Epithelial cell of esophagus (primary cell): ENCODE data around the gene TAGAP.

ENCODE experiments used
- DNase-seq: peaks from one replicate; pipeline ENCODE4 v3.0.0; 2010; ENCODE audit warnings: low read depth
- H3K4me3 ChIP-seq: 2 replicates; pipeline ENCODE4 v1.5.1; 2011; ENCODE audit warnings: mild to moderate bottlenecking, low read length, control low read depth
- CTCF ChIP-seq: IDR thresholded peaks from 2 replicates; pipeline ENCODE4 v1.5.1; 2011; ENCODE audit warnings: low read depth, mild to moderate bottlenecking, low read length, control low read depth, inconsistent platforms; ENCODE audit not compliant: insufficient read depth; ENCODE audit errors: missing control alignments

The TAGAP gene

DNA sequence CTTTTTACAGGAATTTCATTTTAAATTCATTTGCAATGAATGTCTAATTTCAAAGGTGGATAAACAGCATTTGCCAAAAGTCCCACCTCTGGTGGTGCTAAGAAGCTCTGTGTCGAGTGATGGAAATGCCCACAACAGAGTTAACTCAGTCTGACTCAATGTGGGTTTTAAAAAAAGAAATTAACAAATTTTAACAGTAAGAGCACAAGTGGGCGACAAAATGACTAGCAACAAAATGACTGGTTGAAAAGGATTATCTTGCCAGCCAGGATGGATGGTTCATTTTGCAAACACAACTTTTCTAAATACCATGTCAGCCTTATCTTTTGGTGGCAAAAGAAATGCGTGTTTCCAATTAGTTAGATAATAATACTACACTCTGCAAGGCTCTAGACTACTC is 14.3 kb upstream of the TAGAP start:
- no peak overlapping the region for H3K4me3 ChIP-seq
- DNase-seq: no peak
- TF ChIP-seq CTCF: no peak

DNA sequence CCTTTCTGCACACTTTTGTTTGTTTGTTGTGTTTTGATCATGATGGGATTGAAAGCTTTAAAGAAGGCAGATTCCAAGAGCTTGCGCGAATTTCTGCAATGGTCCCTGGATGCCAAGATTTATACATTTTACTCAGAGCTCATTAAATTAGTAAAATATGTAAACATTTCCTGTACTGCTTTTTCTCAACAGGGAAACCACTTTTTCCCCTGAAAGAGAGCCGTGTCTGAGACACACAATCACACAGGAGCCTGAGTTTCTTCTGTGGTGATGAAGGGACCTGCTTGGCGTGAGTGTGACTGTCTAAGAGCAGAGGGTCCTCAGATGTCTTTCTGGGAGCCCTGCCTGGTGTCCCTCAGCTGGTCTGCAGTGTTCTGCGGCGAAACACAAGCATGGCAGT is 12.1 kb upstream of the TAGAP start:
- H3K4me3 ChIP-seq: no peak overlapping the region
- DNase-seq: no peak
- no peak for TF ChIP-seq CTCF

- TF ChIP-seq CTCF: no peak
- DNase-seq: no peak
- H3K4me3 ChIP-seq: no peak overlapping the region
Measured at GRCh38 chr6:159056432-159056831, 11.6 kb upstream of the TAGAP start.

DNA sequence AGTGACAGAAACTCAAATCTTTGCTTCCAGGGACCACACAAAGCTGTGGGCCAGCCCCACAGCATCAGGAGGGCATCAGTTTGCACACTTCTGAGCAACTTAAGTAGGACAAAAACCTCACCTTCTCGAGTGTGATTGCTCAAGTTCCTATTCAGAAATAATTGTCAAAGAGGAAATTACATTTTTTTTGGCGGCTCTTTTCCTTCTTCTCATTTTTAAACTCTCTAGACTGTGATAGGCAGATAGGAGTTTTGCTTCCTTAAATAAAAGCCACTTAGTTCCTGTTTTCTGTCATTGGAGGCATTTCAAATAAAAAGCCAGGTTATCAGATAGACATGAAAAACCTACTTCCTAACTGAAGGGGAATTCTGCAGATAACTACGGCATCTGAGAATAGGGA is 11.2 kb upstream of the TAGAP start:
- no peak for DNase-seq
- H3K4me3 ChIP-seq: no peak overlapping the region
- no peak for TF ChIP-seq CTCF

DNA sequence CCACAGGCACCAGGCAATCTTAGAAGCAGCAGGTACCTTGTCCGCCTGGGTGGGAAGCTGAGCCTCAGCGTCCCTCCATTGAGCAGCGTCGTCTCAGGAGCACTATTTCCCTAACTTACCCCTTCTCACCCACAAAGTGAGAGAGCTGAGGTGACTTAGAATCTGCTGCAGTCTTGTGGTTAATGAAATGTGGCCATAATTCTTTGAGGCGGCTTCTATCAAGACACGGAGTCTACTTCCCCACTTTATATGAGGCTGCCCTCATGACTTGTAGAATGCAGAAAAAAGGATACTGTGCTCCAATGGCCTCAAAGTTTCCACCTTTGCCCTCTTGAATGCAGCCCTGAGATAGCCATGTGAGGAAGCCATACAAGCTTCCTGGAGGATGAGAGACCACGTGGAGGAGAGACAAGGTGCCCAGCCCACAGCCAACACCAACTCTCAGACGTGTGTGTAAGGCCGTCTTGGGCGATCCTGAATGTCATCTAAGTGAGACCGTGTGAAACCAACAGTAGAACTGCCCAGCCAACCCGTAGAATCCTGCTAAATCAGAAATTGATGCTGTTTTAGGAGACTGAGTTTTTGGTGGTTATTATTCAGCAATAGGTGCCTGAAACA is 9.1 kb upstream of the TAGAP start:
- no peak for DNase-seq
- TF ChIP-seq CTCF: no peak
- no peak overlapping the region for H3K4me3 ChIP-seq

- no peak for DNase-seq
Measured at GRCh38 chr6:159052720-159053119, 7.9 kb upstream of the TAGAP start.

More at GRCh38 chr6:159052720-159053119, 7.9 kb upstream of the TAGAP start:
- H3K4me3 ChIP-seq: no peak overlapping the region
- no peak for TF ChIP-seq CTCF
